Measurements from ENCODE around the gene OR6B2.
"Not testable (repeated sequence)": the region's sequence is repeated elsewhere in the genome, so short reads cannot be mapped to it uniquely, and the experiment has no call there.

DNA sequence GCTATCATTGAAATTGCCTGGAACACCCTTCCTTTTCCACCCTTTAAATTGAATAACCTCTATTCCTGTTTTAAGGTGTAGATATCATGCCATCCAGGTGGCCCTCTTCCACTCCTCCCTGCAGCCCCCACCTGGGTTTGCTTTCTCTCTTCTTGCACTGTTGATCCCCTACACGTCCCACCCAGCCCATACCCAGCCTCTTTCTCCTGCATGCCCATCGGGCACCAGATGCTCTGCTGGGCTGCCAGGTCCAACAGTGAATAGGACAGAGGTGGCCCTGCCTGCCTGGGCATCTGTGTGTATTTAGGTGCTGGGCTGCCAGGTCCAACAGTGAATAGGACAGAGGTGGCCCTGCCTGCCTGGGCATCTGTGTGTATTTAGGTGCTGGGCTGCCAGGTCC, 13.9 kb upstream of the OR6B2 start:
- not testable (repeated sequence) for TF ChIP-seq POLR2A (IDR thresholded peaks at IDR 0.05; ENCODE audit: low read length); GATA1 (IDR thresholded peaks at IDR 0.05; ENCODE audit: low read depth, low read length)
